Brain microvascular endothelial cell (primary cell): ENCODE measurements around the gene EN1.

Source experiments
- DNase-seq: peaks from one replicate; pipeline ENCODE4 v3.0.0-alpha.2; 2020
- H3K27ac ChIP-seq: fragments of 250-450 bp; sonication (Bioruptor Pico); 2 replicates; pipeline ENCODE4 v1.5.1; 2020; ENCODE audit warnings: mild to moderate bottlenecking, moderate library complexity
- H3K27me3 ChIP-seq: fragments of 250-450 bp; sonication (Bioruptor Pico); replicated peaks from 2 replicates; pipeline ENCODE4 v1.5.1; 2020; ENCODE audit warnings: mild to moderate bottlenecking
- H3K36me3 ChIP-seq: fragments of 250-450 bp; sonication (Bioruptor Pico); replicated peaks from 2 replicates; pipeline ENCODE4 v1.5.1; 2020; ENCODE audit warnings: mild to moderate bottlenecking
- H3K4me3 ChIP-seq: 2 replicates; pipeline ENCODE4 v1.5.1; 2011; ENCODE audit warnings: low read depth, mild to moderate bottlenecking, control low read depth, low read length, moderate library complexity
- in situ Hi-C: cut with HindIII; loops from 2 replicates; pipeline ENCODE4 v1.10.0; 2017; ENCODE audit warnings: low sequenced_read_pairs, low pct_ligation_motif_present
- TF ChIP-seq, protein P1 (sequence below): IDR thresholded peaks from 2 replicates; pipeline ENCODE4 v1.5.1; 2011; ENCODE audit warnings: low read depth, mild to moderate bottlenecking, moderate library complexity, low read length, control low read depth, inconsistent platforms; ENCODE audit errors: missing control alignments

The EN1 gene

GRCh38 chr2:118816669-118817068 lies 30.8 kb downstream of the EN1 start:
- in situ Hi-C loops, result no loop called here
- peaks cover 12% of the 10 kb centered on the region for H3K27me3 ChIP-seq
- TF ChIP-seq, protein P1, sequence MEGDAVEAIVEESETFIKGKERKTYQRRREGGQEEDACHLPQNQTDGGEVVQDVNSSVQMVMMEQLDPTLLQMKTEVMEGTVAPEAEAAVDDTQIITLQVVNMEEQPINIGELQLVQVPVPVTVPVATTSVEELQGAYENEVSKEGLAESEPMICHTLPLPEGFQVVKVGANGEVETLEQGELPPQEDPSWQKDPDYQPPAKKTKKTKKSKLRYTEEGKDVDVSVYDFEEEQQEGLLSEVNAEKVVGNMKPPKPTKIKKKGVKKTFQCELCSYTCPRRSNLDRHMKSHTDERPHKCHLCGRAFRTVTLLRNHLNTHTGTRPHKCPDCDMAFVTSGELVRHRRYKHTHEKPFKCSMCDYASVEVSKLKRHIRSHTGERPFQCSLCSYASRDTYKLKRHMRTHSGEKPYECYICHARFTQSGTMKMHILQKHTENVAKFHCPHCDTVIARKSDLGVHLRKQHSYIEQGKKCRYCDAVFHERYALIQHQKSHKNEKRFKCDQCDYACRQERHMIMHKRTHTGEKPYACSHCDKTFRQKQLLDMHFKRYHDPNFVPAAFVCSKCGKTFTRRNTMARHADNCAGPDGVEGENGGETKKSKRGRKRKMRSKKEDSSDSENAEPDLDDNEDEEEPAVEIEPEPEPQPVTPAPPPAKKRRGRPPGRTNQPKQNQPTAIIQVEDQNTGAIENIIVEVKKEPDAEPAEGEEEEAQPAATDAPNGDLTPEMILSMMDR, result no peak
- DNase-seq, result no peak
- H3K4me3 ChIP-seq, result no peak overlapping the region
- H3K27ac ChIP-seq, result no peak overlapping the region
- no peaks in the 10 kb centered on the region for H3K36me3 ChIP-seq

DNA sequence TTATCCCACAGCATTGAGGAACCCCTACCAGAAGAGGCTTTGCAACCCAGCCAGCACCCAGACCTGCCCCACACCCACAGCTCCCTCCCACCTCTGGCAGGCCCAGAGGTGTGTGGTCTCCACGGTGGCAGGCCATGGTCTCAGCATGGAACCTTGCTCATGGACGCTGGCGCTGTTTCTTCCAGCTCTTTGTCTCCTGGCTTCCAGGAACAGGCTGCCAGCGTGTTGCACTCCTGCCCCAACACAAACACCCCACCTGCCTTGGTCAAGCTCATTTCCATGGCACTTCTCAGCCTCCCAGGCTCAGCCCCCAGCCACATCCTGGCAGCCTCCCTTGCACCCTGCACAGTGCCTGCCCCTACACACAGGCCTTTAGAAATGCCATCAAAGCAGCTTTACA lies 31.7 kb downstream of the EN1 start:
- TF ChIP-seq, protein P1, result no peak

DNA sequence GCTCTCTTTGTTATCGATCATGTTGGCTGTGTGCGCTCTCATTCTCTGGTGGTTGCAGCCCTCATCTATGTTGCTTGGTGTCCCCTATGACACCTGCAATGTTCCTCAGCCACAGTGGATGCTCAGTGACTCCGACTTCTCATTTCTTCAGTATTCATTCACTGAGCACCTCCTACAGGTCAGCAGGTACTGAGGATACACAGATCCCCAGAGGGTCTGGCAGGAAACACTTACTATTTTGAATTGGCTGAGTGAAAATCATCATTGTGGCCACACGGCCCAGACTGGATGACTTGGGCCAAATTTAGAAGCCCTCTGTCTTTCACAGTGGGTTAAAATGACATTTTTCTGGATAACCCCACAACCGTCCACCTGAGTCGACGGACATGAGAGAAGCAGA lies 32.1 kb downstream of the EN1 start:
- no peak overlapping the region for H3K4me3 ChIP-seq
- no peaks in the 10 kb centered on the region for H3K36me3 ChIP-seq
- H3K27ac ChIP-seq, result no peak overlapping the region
- DNase-seq, result no peak
- peaks cover 12% of the 10 kb centered on the region for H3K27me3 ChIP-seq
- TF ChIP-seq, protein P1, result no peak
- in situ Hi-C loops, result no loop called here

More for the DNA sequence above, 31.7 kb downstream of the EN1 start:
- in situ Hi-C loops, result no loop called here
- H3K27ac ChIP-seq, result no peak overlapping the region
- no peaks in the 10 kb centered on the region for H3K36me3 ChIP-seq
- no peak overlapping the region for H3K4me3 ChIP-seq
- no peak for DNase-seq
- peaks cover 12% of the 10 kb centered on the region for H3K27me3 ChIP-seq

DNA sequence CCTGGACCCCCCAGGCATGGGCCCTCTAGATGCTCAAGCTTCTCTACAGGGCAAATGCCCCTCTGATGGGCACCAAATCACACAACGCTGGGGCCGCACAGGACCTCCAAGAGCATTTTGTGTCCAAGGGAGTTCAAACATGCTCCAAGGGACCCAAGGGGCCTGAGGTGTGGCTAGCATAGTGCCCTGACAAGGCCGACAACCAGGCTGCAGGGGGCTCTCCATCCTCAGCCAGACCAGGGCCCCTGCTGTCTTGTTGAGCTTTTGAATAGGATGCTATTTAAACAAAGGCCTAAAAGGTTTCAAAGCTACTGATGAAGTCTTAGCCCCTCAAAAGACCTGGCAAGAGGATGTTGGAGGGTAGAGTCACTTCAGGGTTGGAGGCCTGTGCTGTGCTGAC lies 33.1 kb downstream of the EN1 start:
- in situ Hi-C loops, result no loop called here
- Histone ChIP-seq H3K27me3 (peaks cover 12% of the 10 kb centered on the region), H3K4me3 (no peak overlapping the region), H3K27ac (no peak overlapping the region), H3K36me3 (no peaks in the 10 kb centered on the region)
- TF ChIP-seq, protein P1, result no peak
- no peak for DNase-seq

DNA sequence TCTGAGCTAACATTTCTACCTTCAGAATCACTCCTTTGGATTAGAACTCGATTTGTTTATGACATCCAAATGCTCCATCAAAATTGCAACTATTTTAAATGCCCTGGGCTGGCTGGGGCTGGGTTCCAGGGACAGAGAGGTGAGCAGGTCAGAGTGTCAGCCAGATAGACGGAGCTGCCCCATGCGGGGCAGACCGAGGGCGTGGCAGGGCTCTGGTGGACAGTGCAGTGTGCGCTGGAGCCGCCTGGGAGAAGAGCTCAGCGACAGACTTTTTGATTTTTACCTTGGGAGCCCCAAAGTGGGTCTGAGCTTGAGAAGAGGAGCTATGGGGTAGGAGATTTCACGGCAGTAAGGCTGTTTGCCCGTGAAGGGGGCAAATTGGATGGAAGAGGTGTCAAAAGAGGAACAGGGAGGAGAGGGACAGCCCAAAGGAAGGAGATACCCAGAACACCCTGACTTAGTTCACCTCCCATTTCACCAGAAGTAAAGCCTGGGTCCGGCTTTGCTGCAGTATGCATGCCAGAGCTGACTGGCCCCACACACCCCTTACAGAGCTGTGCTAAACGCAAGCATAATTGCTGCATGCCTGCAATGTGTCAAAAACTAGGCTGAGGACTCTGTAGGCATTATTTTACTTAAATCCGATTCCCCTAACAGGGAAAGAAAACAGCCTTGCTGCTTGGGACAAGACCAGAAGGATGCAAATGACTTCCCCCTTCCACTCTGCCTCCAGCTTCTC lies 33.7 kb downstream of the EN1 start:
- Histone ChIP-seq H3K4me3 (no peak overlapping the region), H3K27ac (no peak overlapping the region), H3K36me3 (no peaks in the 10 kb centered on the region), H3K27me3 (peaks cover 12% of the 10 kb centered on the region)
- in situ Hi-C loops, result no loop called here
- no peak for DNase-seq
- TF ChIP-seq, protein P1, result no peak

- no peak for DNase-seq
- no peak overlapping the region for H3K27ac ChIP-seq
- TF ChIP-seq, protein P1, result no peak
- H3K27me3 ChIP-seq, result peaks cover 10% of the 10 kb centered on the region
- H3K36me3 ChIP-seq, result no peaks in the 10 kb centered on the region
- H3K4me3 ChIP-seq, result no peak overlapping the region
- in situ Hi-C loops, result no loop called here
Observed at GRCh38 chr2:118813111-118813510, 34.3 kb downstream of the EN1 start.
